A549 (cell line): Measurements from ENCODE around the gene HSD3B2. TPM values are rescaled to one million over a fixed set of nuclear protein-coding genes. Genes with fewer than 3 reads are reported as not detected.
"Not testable (repeated sequence)": the region's sequence is repeated elsewhere in the genome, so short reads cannot be mapped to it uniquely, and the experiment has no call there.

Experiments
- ATAC-seq, 2 experiments: fragments of 200-7000 bp in 1 of 2; fragments of >200 bp in 1 of 2; cut with Nextera tagmentation in 1 of 2; cut with Tn5 transposase in 1 of 2; 3 replicates each; pipeline versions ENCODE4 v1.8.0 to v1.9.1; 2018 to 2020; ENCODE audit warnings: mild to moderate bottlenecking in 1 of 2, moderate library complexity in 1 of 2
- CTCF ChIA-PET: fragments of 300-600 bp; sonication (Branson Sonifier 250); formaldehyde crosslinking; extraction: SDS; loops from one replicate; lab custom pipeline; 2021; ENCODE audit warnings: antibody characterized with exemption, inconsistent platforms; lab: Yijun Ruan, JAX
- POLR2A ChIA-PET: fragments of 350-600 bp; formaldehyde crosslinking; extraction: SDS; loops from one replicate; lab custom pipeline; 2021; ENCODE audit warnings: antibody characterized with exemption, inconsistent platforms; lab: Yijun Ruan, JAX
- DNase-seq, 2 experiments: peaks; one replicate each; pipeline versions ENCODE4 v3.0.0 to v3.0.0-alpha.2; 2011 to 2016; ENCODE audit warnings: low read depth in 1 of 2, low spot score in 1 of 2
- FAIRE-seq: peaks from 2 replicates; lab custom pipeline; 2011; peaks lifted over from hg19 to GRCh38; lab: Jason Lieb, UNC
- H3K27ac ChIP-seq, 2 experiments: fragments of >200 bp; sonication (Bioruptor Twin); formaldehyde crosslinking; 3 replicates each; pipeline ENCODE4 v1.5.1; 2016 to 2017
- H3K4me1 ChIP-seq: fragments of >200 bp; sonication (Bioruptor Twin); formaldehyde crosslinking; 3 replicates; pipeline ENCODE4 v1.6.1; 2016
- H3K4me2 ChIP-seq: fragments of >200 bp; sonication (Bioruptor Twin); formaldehyde crosslinking; 3 replicates; pipeline ENCODE4 v1.6.1; 2016
- H3K4me3 ChIP-seq: fragments of >200 bp; sonication (Bioruptor Twin); formaldehyde crosslinking; 3 replicates; pipeline ENCODE4 v1.5.1; 2016
- H3K9me3 ChIP-seq: fragments of >200 bp; sonication (Bioruptor Twin); formaldehyde crosslinking; 3 replicates; pipeline ENCODE4 v1.6.1; 2016
- CBX2 ChIP-seq: fragments of 200-600 bp; sonication (generic); IDR thresholded peaks from 2 replicates; pipeline ENCODE4 v1.6.1; 2016; ENCODE audit warnings: low read depth, mild to moderate bottlenecking, borderline replicate concordance
- CEBPB ChIP-seq, 2 experiments: fragments of >200 bp in 1 of 2; sonication (Bioruptor Twin) in 1 of 2; formaldehyde crosslinking in 1 of 2; IDR thresholded peaks; 2 replicates each; pipeline ENCODE4 v1.6.1; 2012 to 2016
- EHMT2 ChIP-seq: fragments of 200-600 bp; sonication (generic); IDR thresholded peaks from 2 replicates; pipeline ENCODE4 v1.6.1; 2016; ENCODE audit warnings: antibody characterized with exemption, low read depth, mild to moderate bottlenecking, moderate library complexity
- EP300 ChIP-seq, 2 experiments: fragments of >200 bp; sonication (Bioruptor Twin); formaldehyde crosslinking; IDR thresholded peaks; 2 replicates in 1 of 2; 3 replicates in 1 of 2; pipeline ENCODE4 v1.6.1; 2016 to 2017
- HDAC2 ChIP-seq: fragments of 200-600 bp; sonication (generic); IDR thresholded peaks from 2 replicates; pipeline ENCODE4 v1.6.1; 2016
- HOXB13 ChIP-seq: fragments of 250-450 bp; sonication (Bioruptor Pico); IDR thresholded peaks from 2 replicates; pipeline ENCODE4 v1.5.0; 2020; ENCODE audit warnings: low read depth, mild to moderate bottlenecking, moderate library complexity
- HOXB5 ChIP-seq: fragments of 250-450 bp; sonication (Bioruptor Pico); IDR thresholded peaks from 2 replicates; pipeline ENCODE4 v1.5.0; 2020; ENCODE audit warnings: mild to moderate bottlenecking, moderate library complexity
- KDM1A ChIP-seq: fragments of 200-600 bp; sonication (generic); IDR thresholded peaks from 2 replicates; pipeline ENCODE4 v1.6.1; 2016; ENCODE audit warnings: low read depth, mild to moderate bottlenecking
- KDM5A ChIP-seq: fragments of 200-600 bp; sonication (generic); IDR thresholded peaks from 2 replicates; pipeline ENCODE4 v1.6.1; 2016; ENCODE audit warnings: antibody characterized with exemption, mild to moderate bottlenecking
- MAZ ChIP-seq: fragments of 150-350 bp; IDR thresholded peaks from 2 replicates; pipeline ENCODE4 v1.6.1; 2014; ENCODE audit warnings: antibody characterized with exemption, low read depth, low read length, borderline replicate concordance
- NPAS2 ChIP-seq: fragments of 250-450 bp; sonication (Bioruptor Pico); IDR thresholded peaks from 2 replicates; pipeline ENCODE4 v1.8.0; 2022; ENCODE audit warnings: mild to moderate bottlenecking, moderate library complexity, borderline replicate concordance
- PHF8 ChIP-seq: fragments of 200-600 bp; sonication (generic); IDR thresholded peaks from 2 replicates; pipeline ENCODE4 v1.6.1; 2016; ENCODE audit warnings: low read depth, mild to moderate bottlenecking, antibody characterized with exemption, moderate library complexity, borderline replicate concordance
- RAD21 ChIP-seq, 2 experiments: fragments of >200 bp in 1 of 2; sonication (Bioruptor Twin) in 1 of 2; formaldehyde crosslinking in 1 of 2; IDR thresholded peaks in 1 of 2; conservative IDR thresholded peaks in 1 of 2; 2 replicates in 1 of 2; 3 replicates in 1 of 2; pipeline ENCODE4 v1.6.1; 2012 to 2018; ENCODE audit warnings: inconsistent platforms in 1 of 2
- RFX5 ChIP-seq: fragments of 450-650 bp; IDR thresholded peaks from 2 replicates; pipeline ENCODE4 v1.7.1; 2014; ENCODE audit warnings: antibody characterized with exemption, mild to moderate bottlenecking, moderate library complexity
- SMC3 ChIP-seq: fragments of >200 bp; sonication (Bioruptor Twin); formaldehyde crosslinking; IDR thresholded peaks from 3 replicates; pipeline ENCODE4 v1.6.1; 2018; ENCODE audit warnings: inconsistent platforms
- TP53 ChIP-seq: fragments of 250-450 bp; sonication (Bioruptor Pico); IDR thresholded peaks from 2 replicates; pipeline ENCODE4 v1.5.0; 2021; ENCODE audit warnings: mild to moderate bottlenecking, moderate library complexity
- ZC3H11A ChIP-seq: fragments of 450-650 bp; IDR thresholded peaks from 2 replicates; pipeline ENCODE4 v1.6.1; 2014; ENCODE audit warnings: antibody characterized with exemption, mild to moderate bottlenecking
- ZFP36 ChIP-seq: fragments of 450-650 bp; IDR thresholded peaks from 2 replicates; pipeline ENCODE4 v1.6.1; 2014; ENCODE audit warnings: borderline replicate concordance; ENCODE audit not compliant: partially characterized antibody
- ZSCAN20 ChIP-seq: fragments of 250-450 bp; sonication (Bioruptor Pico); IDR thresholded peaks from 2 replicates; pipeline ENCODE4 v1.8.0; 2022; ENCODE audit warnings: mild to moderate bottlenecking, moderate library complexity
- WGBS: methylation state at CpG from one replicate; pipeline ENCODE4 v1.1.6; 2017; ENCODE audit errors: missing lambda C conversion rate; 5-methylcytosine and 5-hydroxymethylcytosine counted together
- polyA plus RNA-seq, 4 experiments: library from polyadenylated mRNA; depleted of rRNA in 3 of 4; stranded (reverse); fragments of >200 nt; fragmentation: RNase III in 1 of 4; extraction: RNeasy Plus Mini Kit Qiagen cat#74134 plus additional on column Dnase treatment in 1 of 4; gene quantifications; 2 replicates in 3 of 4; 3 replicates in 1 of 4; pipeline ENCODE4 v1.2.3, GENCODE V29; 2011 to 2017
- TF ChIP-seq, protein P1 (sequence below): IDR thresholded peaks from 2 replicates; pipeline ENCODE4 v1.6.1; 2012; ENCODE audit warnings: low read depth, borderline replicate concordance
- TF ChIP-seq, protein P2 (sequence below): fragments of >200 bp; sonication (Bioruptor Twin); formaldehyde crosslinking; IDR thresholded peaks from 2 replicates; pipeline ENCODE4 v1.6.1; 2016
- TF ChIP-seq, protein P3 (sequence below): fragments of 250-450 bp; sonication (Bioruptor Pico); IDR thresholded peaks from 2 replicates; pipeline ENCODE4 v1.5.0; 2020; ENCODE audit warnings: low read depth, mild to moderate bottlenecking, moderate library complexity
- TF ChIP-seq, protein P4 (sequence below): fragments of >200 bp; sonication (Bioruptor Twin); formaldehyde crosslinking; IDR thresholded peaks from 3 replicates; pipeline ENCODE4 v1.6.1; 2016
- TF ChIP-seq, protein P5 (sequence below): IDR thresholded peaks from 2 replicates; pipeline ENCODE4 v1.6.1; 2012
- TF ChIP-seq, protein P6 (sequence below): fragments of 450-650 bp; IDR thresholded peaks from 2 replicates; pipeline ENCODE4 v1.6.1; 2014; ENCODE audit warnings: antibody characterized with exemption

HSD3B2 gene
- polyA plus RNA-seq, 2 of the 4 experiments (the other 2 are of a cell fraction) = not detected

DNA sequence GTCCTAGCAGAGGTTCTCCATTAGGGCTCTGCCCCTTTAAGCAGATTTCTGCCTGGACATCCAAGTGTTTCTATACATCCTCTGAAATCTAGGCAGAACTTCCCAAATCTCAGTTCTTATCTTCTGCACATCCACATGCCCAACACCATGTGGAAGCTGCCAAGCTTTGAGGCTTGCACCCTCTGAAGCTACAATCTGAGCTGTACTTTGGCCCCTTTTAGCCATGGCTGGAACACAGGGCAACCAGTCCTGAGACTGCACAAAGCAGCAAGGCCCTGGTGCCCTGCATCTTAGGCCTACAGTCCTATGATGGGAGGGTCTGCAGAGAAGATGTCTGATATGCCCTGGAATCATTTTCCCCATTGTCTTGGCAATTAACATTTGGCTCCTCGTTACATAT, 38.4 kb upstream of the HSD3B2 start (continued):
- TF ChIP-seq KDM5A (no peak), RFX5 (no peak), ZFP36 (no peak), TP53 (CRISPR knock-in tag) (no peak)
- TF ChIP-seq, protein P1, sequence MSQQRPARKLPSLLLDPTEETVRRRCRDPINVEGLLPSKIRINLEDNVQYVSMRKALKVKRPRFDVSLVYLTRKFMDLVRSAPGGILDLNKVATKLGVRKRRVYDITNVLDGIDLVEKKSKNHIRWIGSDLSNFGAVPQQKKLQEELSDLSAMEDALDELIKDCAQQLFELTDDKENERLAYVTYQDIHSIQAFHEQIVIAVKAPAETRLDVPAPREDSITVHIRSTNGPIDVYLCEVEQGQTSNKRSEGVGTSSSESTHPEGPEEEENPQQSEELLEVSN = no peak
- TF ChIP-seq, protein P2, sequence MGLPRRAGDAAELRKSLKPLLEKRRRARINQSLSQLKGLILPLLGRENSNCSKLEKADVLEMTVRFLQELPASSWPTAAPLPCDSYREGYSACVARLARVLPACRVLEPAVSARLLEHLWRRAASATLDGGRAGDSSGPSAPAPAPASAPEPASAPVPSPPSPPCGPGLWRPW = no peak

DNA sequence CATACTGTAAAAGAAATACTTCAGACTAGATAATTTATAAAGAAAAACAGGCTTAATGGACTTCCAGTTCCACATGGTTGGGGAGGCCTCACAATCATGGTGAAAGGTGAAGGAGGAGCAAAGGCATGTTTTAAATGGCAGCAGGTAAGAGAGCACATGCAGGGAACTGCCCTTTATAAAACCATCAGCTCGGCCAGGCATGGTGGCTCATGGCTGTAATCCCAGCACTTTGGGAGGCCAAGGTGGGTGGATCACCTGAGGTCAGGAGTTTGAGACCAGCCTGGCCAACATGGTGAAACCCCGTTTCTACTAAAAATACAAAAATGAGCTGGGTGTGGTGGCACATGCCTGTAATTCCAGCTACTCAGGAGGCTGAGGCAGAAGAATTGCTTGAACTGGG, 37.4 kb upstream of the HSD3B2 start:
- 48% methylated on average over 2 of the region's 2 CpGs for WGBS
- H3K4me3 ChIP-seq, H3K4me2 ChIP-seq, H3K9me3 ChIP-seq, FAIRE-seq, ATAC-seq, H3K27ac ChIP-seq, CTCF ChIA-PET, DNase-seq, POLR2A ChIA-PET: not testable (repeated sequence)
- peaks cover 23% of the 10 kb centered on the region for H3K4me1 ChIP-seq

DNA sequence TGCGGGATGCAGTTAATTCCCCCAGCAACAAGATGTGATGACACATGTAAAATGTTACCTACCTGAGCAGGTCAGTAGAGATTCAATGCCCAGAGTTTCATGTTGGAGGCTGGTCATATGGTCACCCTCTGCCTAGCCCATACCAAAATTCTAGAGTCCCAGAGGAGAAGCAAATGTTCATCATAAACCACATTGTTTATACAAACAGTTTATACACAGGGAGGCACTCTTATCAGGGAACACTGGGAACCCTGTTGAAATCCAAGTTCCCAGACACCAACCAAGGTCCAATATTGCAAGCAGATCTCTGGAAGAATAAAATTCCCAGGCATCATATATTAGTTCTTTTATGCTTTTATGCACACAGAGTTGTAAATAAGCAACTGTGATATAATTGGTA, 35.8 kb upstream of the HSD3B2 start:
- H3K4me2 ChIP-seq = no peak overlapping the region
- ChIA-PET POLR2A (no interaction called here), CTCF (no interaction called here)
- TF ChIP-seq CEBPB (IDR thresholded peaks at IDR 0.05) (no peak), NPAS2 (CRISPR knock-in tag) (no peak), ZC3H11A (no peak), CBX2 (no peak), TP53 (CRISPR knock-in tag) (no peak), ZSCAN20 (CRISPR knock-in tag) (no peak), EP300 (IDR thresholded peaks at IDR 0.05) (no peak), HOXB13 (CRISPR knock-in tag) (no peak)
- TF ChIP-seq, protein P2 = no peak
- TF ChIP-seq, protein P1 = no peak
- H3K27ac ChIP-seq = no peak overlapping the region
- H3K4me3 ChIP-seq = no peak overlapping the region
- DNase-seq (no peak), FAIRE-seq (no peak), ATAC-seq (no peak)
- 87% methylated on average over 1 of the region's 1 CpG for WGBS
- H3K9me3 ChIP-seq = no peaks in the 10 kb centered on the region
- peaks cover 9% of the 10 kb centered on the region for H3K4me1 ChIP-seq

DNA sequence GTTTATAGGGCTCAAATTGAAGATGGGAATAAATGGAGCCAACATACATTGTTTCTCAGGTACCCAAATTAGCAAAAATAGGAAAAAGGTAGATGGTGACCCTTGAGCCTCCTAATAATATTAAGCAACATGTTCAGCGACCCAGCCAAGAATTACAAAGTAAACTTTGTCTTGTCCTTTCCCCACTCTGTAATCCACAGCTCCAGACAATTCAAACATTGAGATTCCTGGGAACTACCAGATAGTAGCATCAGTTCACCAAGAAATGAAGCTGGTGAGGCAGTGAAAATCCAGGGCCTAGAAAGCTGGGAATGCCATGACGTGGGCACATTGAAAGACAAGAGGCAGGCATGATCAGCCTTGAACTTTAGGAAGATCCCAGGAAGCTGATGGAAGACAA, 34.6 kb upstream of the HSD3B2 start:
- POLR2A ChIA-PET = no interaction called here
- WGBS = 28% methylated on average over 2 of the region's 2 CpGs
- CTCF ChIA-PET = interaction anchor here (0.9 kb wide), 1 partner anchor 10 kb away, joined by 5 read pairs; no protein-coding TSS in a partner anchor
- TF ChIP-seq EP300 (IDR thresholded peaks at IDR 0.05) = no peak
- TF ChIP-seq, protein P3, sequence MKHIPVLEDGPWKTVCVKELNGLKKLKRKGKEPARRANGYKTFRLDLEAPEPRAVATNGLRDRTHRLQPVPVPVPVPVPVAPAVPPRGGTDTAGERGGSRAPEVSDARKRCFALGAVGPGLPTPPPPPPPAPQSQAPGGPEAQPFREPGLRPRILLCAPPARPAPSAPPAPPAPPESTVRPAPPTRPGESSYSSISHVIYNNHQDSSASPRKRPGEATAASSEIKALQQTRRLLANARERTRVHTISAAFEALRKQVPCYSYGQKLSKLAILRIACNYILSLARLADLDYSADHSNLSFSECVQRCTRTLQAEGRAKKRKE (CRISPR knock-in tag) = no peak
- TF ChIP-seq, protein P4, sequence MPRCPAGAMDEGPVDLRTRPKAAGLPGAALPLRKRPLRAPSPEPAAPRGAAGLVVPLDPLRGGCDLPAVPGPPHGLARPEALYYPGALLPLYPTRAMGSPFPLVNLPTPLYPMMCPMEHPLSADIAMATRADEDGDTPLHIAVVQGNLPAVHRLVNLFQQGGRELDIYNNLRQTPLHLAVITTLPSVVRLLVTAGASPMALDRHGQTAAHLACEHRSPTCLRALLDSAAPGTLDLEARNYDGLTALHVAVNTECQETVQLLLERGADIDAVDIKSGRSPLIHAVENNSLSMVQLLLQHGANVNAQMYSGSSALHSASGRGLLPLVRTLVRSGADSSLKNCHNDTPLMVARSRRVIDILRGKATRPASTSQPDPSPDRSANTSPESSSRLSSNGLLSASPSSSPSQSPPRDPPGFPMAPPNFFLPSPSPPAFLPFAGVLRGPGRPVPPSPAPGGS = no peak
- TF ChIP-seq, protein P5, sequence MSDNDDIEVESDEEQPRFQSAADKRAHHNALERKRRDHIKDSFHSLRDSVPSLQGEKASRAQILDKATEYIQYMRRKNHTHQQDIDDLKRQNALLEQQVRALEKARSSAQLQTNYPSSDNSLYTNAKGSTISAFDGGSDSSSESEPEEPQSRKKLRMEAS = no peak
- no peak for TF ChIP-seq TP53 (CRISPR knock-in tag)
- TF ChIP-seq MAZ = no peak
- no peak for TF ChIP-seq KDM1A
- TF ChIP-seq SMC3 = no peak
- no peak for TF ChIP-seq CBX2
- TF ChIP-seq RAD21 (conservative IDR thresholded peaks at IDR 0.05 in 1 of 2, IDR thresholded peaks at IDR 0.05 in 1 of 2) = no peak
- TF ChIP-seq, protein P1 = no peak
- TF ChIP-seq, protein P6, sequence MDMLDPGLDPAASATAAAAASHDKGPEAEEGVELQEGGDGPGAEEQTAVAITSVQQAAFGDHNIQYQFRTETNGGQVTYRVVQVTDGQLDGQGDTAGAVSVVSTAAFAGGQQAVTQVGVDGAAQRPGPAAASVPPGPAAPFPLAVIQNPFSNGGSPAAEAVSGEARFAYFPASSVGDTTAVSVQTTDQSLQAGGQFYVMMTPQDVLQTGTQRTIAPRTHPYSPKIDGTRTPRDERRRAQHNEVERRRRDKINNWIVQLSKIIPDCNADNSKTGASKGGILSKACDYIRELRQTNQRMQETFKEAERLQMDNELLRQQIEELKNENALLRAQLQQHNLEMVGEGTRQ = no peak
- TF ChIP-seq HDAC2 = no peak
- no peak for TF ChIP-seq EHMT2
- no peak for TF ChIP-seq HOXB13 (CRISPR knock-in tag)
- TF ChIP-seq, protein P2 = no peak
- no peak for TF ChIP-seq PHF8
- TF ChIP-seq ZSCAN20 (CRISPR knock-in tag) = no peak
- TF ChIP-seq HOXB5 (CRISPR knock-in tag) = no peak

More for the DNA sequence above, 34.6 kb upstream of the HSD3B2 start:
- Histone ChIP-seq H3K4me1 (no peaks in the 10 kb centered on the region), H3K27ac (no peak overlapping the region), H3K9me3 (no peaks in the 10 kb centered on the region), H3K4me3 (no peak overlapping the region), H3K4me2 (no peak overlapping the region)
- DNase-seq = no peak
- FAIRE-seq = no peak
- ATAC-seq = no peak
